ENCODE measurements around the gene PODXL2. TPM values are rescaled to one million over a fixed set of nuclear protein-coding genes. Genes with fewer than 3 reads are reported as not detected.
A peak's percentile ranks its signal among the peaks of the same experiment; 100 is the strongest.
"Not testable (repeated sequence)": the region's sequence is repeated elsewhere in the genome, so short reads cannot be mapped to it uniquely, and the experiment has no call there.

PODXL2 gene
- total and polyA plus RNA-seq, 3 experiments from 2014 or later, result 1.4 to 4.7 (median 1.7) TPM

GRCh38 chr3:127647845-127648204 lies 18.8 kb downstream of the PODXL2 start:
- no peaks in the 10 kb centered on the region for H3K9me3 Mint-ChIP-seq
- ChIA-PET CTCF (interaction anchor here (1.0 to 1.4 kb wide), 2 partner anchors 10 to 73 kb away, joined by 3 to 4 read pairs; no protein-coding TSS in a partner anchor), POLR2A (no interaction called here)

GRCh38 chr3:127650236-127650635 lies 21.3 kb downstream of the PODXL2 start:
- Histone ChIP-seq H3K27ac (ENCODE audit: low read depth, low read length) (no peak overlapping the region), H3K27me3 (ENCODE audit: insufficient read depth, low read length, poor library complexity, severe bottlenecking) (no peaks in the 10 kb centered on the region), H3K4me3 (ENCODE audit: low read length) (no peak overlapping the region), H3K36me3 (ENCODE audit: insufficient read depth, low read length) (no peaks in the 10 kb centered on the region), H3K4me1 (ENCODE audit: insufficient read depth, low read length) (no peaks in the 10 kb centered on the region), H3K9me3 (ENCODE audit: low read length) (no peaks in the 10 kb centered on the region)
- ChIA-PET CTCF (interaction anchor here (1.2 to 3.1 kb wide), 2 partner anchors 44 to 75 kb away, joined by 5 to 10 read pairs; no protein-coding TSS in a partner anchor), POLR2A (no interaction called here)
- Mint-ChIP-seq H3K4me1 (no peaks in the 10 kb centered on the region), H3K27ac (no peak overlapping the region), H3K9me3 (no peaks in the 10 kb centered on the region), H3K27me3 (no peaks in the 10 kb centered on the region), H3K36me3 (no peaks in the 10 kb centered on the region), H3K4me3 (no peak overlapping the region)
- no peak for DNase-seq

More at GRCh38 chr3:127647845-127648204, 18.8 kb downstream of the PODXL2 start:
- Histone ChIP-seq H3K4me1 (ENCODE audit: insufficient read depth, low read length) (no peaks in the 10 kb centered on the region), H3K27ac (ENCODE audit: low read depth, low read length) (no peak overlapping the region), H3K27me3 (ENCODE audit: insufficient read depth, low read length, poor library complexity, severe bottlenecking) (no peaks in the 10 kb centered on the region), H3K36me3 (ENCODE audit: insufficient read depth, low read length) (no peaks in the 10 kb centered on the region), H3K4me3 (ENCODE audit: low read length) (no peak overlapping the region), H3K9me3 (ENCODE audit: low read length) (no peaks in the 10 kb centered on the region)
- DNase-seq, result no peak
- Mint-ChIP-seq H3K27ac (no peak overlapping the region), H3K27me3 (no peaks in the 10 kb centered on the region), H3K4me3 (no peak overlapping the region), H3K36me3 (peaks cover 0 to 1% (median 0%) of the 10 kb centered on the region in 3 donors), H3K4me1 (no peaks in the 10 kb centered on the region)

- POLR2A ChIA-PET, result no interaction called here
- no peaks in the 10 kb centered on the region for H3K27me3 Mint-ChIP-seq
- Histone ChIP-seq H3K27me3 (ENCODE audit: insufficient read depth, low read length, poor library complexity, severe bottlenecking) (no peaks in the 10 kb centered on the region), H3K36me3 (ENCODE audit: insufficient read depth, low read length) (no peaks in the 10 kb centered on the region), H3K9me3 (ENCODE audit: low read length) (no peaks in the 10 kb centered on the region), H3K4me1 (ENCODE audit: insufficient read depth, low read length) (no peaks in the 10 kb centered on the region), H3K27ac (ENCODE audit: low read depth, low read length) (no peak overlapping the region), H3K4me3 (ENCODE audit: low read length) (no peak overlapping the region)
- CTCF ChIA-PET, result interaction anchor here (0.8 to 3.1 kb wide), 10 partner anchors 14 to 320 kb away, joined by 3 to 10 read pairs (median 4); no protein-coding TSS in a partner anchor
- no peaks in the 10 kb centered on the region for H3K9me3 Mint-ChIP-seq
- H3K27ac Mint-ChIP-seq, result no peak overlapping the region
- no peaks in the 10 kb centered on the region for H3K36me3 Mint-ChIP-seq
- H3K4me3 Mint-ChIP-seq, result no peak overlapping the region
- DNase-seq, result no peak
- H3K4me1 Mint-ChIP-seq, result no peaks in the 10 kb centered on the region
Observed at GRCh38 chr3:127651516-127652172, 22.7 kb downstream of the PODXL2 start.

- H3K9me3 Mint-ChIP-seq, result no peaks in the 10 kb centered on the region
- no peak overlapping the region for H3K4me3 Mint-ChIP-seq
- peak in 2 of 5 donors; percentile 23 to 37 for DNase-seq
- H3K27ac Mint-ChIP-seq, result peak overlapping the region in 1 of 8 donors; percentile 81
- Histone ChIP-seq H3K9me3 (ENCODE audit: low read length) (no peaks in the 10 kb centered on the region), H3K27me3 (ENCODE audit: insufficient read depth, low read length, poor library complexity, severe bottlenecking) (no peaks in the 10 kb centered on the region), H3K27ac (ENCODE audit: low read depth, low read length) (no peak overlapping the region), H3K4me1 (ENCODE audit: insufficient read depth, low read length) (no peaks in the 10 kb centered on the region), H3K36me3 (ENCODE audit: insufficient read depth, low read length) (no peaks in the 10 kb centered on the region), H3K4me3 (ENCODE audit: low read length) (no peak overlapping the region)
- CTCF ChIA-PET, result interaction anchor here (0.9 to 3.1 kb wide), 11 partner anchors 9 to 319 kb away, joined by 3 to 10 read pairs (median 3); no protein-coding TSS in a partner anchor
- no peaks in the 10 kb centered on the region for H3K27me3 Mint-ChIP-seq
- no peaks in the 10 kb centered on the region for H3K4me1 Mint-ChIP-seq
- POLR2A ChIA-PET, result no interaction called here
- no peaks in the 10 kb centered on the region for H3K36me3 Mint-ChIP-seq
Observed at GRCh38 chr3:127652246-127652995, 23.4 kb downstream of the PODXL2 start.

GRCh38 chr3:127654374-127654773 lies 25.4 kb downstream of the PODXL2 start:
- no peak overlapping the region for H3K27ac Mint-ChIP-seq
- no peaks in the 10 kb centered on the region for H3K27me3 Mint-ChIP-seq
- ChIA-PET POLR2A (no interaction called here), CTCF (no interaction called here)
- no peaks in the 10 kb centered on the region for H3K36me3 ChIP-seq (ENCODE audit: insufficient read depth, low read length)
- no peak for DNase-seq
- H3K27me3 ChIP-seq (ENCODE audit: insufficient read depth, low read length, poor library complexity, severe bottlenecking), result no peaks in the 10 kb centered on the region
- no peaks in the 10 kb centered on the region for H3K4me1 ChIP-seq (ENCODE audit: insufficient read depth, low read length)
- H3K27ac ChIP-seq (ENCODE audit: low read depth, low read length), result no peak overlapping the region
- no peaks in the 10 kb centered on the region for H3K36me3 Mint-ChIP-seq
- H3K9me3 Mint-ChIP-seq, result no peaks in the 10 kb centered on the region
- H3K4me3 ChIP-seq (ENCODE audit: low read length), result no peak overlapping the region
- H3K4me3 Mint-ChIP-seq, result no peak overlapping the region
- no peaks in the 10 kb centered on the region for H3K9me3 ChIP-seq (ENCODE audit: low read length)
- H3K4me1 Mint-ChIP-seq, result no peaks in the 10 kb centered on the region

GRCh38 chr3:127654993-127655392 lies 26.0 kb downstream of the PODXL2 start:
- H3K9me3 ChIP-seq (ENCODE audit: low read length); H3K36me3 ChIP-seq (ENCODE audit: insufficient read depth, low read length); H3K27ac ChIP-seq (ENCODE audit: low read depth, low read length); H3K4me1 Mint-ChIP-seq; POLR2A ChIA-PET; H3K9me3 Mint-ChIP-seq; H3K4me1 ChIP-seq (ENCODE audit: insufficient read depth, low read length); H3K27me3 Mint-ChIP-seq; H3K36me3 Mint-ChIP-seq; H3K27me3 ChIP-seq (ENCODE audit: insufficient read depth, low read length, poor library complexity, severe bottlenecking); H3K4me3 Mint-ChIP-seq; DNase-seq; H3K27ac Mint-ChIP-seq; H3K4me3 ChIP-seq (ENCODE audit: low read length): not testable (repeated sequence)
- CTCF ChIA-PET, result interaction anchor here (1.9 kb wide), 1 partner anchor 41 kb away, joined by 5 read pairs; no protein-coding TSS in a partner anchor

- POLR2A ChIA-PET, result no interaction called here
- CTCF ChIA-PET, result interaction anchor here (1.9 kb wide), 1 partner anchor 40 kb away, joined by 5 read pairs; no protein-coding TSS in a partner anchor
- H3K27ac Mint-ChIP-seq, result peak overlapping the region in 1 of 8 donors; percentile 2
- no peak overlapping the region for H3K4me3 Mint-ChIP-seq
- Histone ChIP-seq H3K36me3 (ENCODE audit: insufficient read depth, low read length) (no peaks in the 10 kb centered on the region), H3K4me1 (ENCODE audit: insufficient read depth, low read length) (no peaks in the 10 kb centered on the region), H3K4me3 (ENCODE audit: low read length) (no peak overlapping the region), H3K27me3 (ENCODE audit: insufficient read depth, low read length, poor library complexity, severe bottlenecking) (no peaks in the 10 kb centered on the region), H3K9me3 (ENCODE audit: low read length) (no peaks in the 10 kb centered on the region), H3K27ac (ENCODE audit: low read depth, low read length) (no peak overlapping the region)
- no peaks in the 10 kb centered on the region for H3K4me1 Mint-ChIP-seq
- no peaks in the 10 kb centered on the region for H3K27me3 Mint-ChIP-seq
- H3K36me3 Mint-ChIP-seq, result peaks cover 0 to 2% (median 0%) of the 10 kb centered on the region in 3 donors
- H3K9me3 Mint-ChIP-seq, result no peaks in the 10 kb centered on the region
- no peak for DNase-seq
Observed at GRCh38 chr3:127655641-127656040, 26.7 kb downstream of the PODXL2 start.

GRCh38 chr3:127656906-127657305 lies 27.9 kb downstream of the PODXL2 start:
- no peak overlapping the region for H3K4me3 Mint-ChIP-seq
- ChIA-PET POLR2A (no interaction called here), CTCF (no interaction called here)
- Histone ChIP-seq H3K27ac (ENCODE audit: low read depth, low read length) (no peak overlapping the region), H3K4me3 (ENCODE audit: low read length) (no peak overlapping the region), H3K36me3 (ENCODE audit: insufficient read depth, low read length) (no peaks in the 10 kb centered on the region), H3K9me3 (ENCODE audit: low read length) (no peaks in the 10 kb centered on the region), H3K27me3 (ENCODE audit: insufficient read depth, low read length, poor library complexity, severe bottlenecking) (no peaks in the 10 kb centered on the region), H3K4me1 (ENCODE audit: insufficient read depth, low read length) (no peaks in the 10 kb centered on the region)
- no peaks in the 10 kb centered on the region for H3K9me3 Mint-ChIP-seq
- no peaks in the 10 kb centered on the region for H3K27me3 Mint-ChIP-seq
- no peak overlapping the region for H3K27ac Mint-ChIP-seq
- no peak for DNase-seq
- no peaks in the 10 kb centered on the region for H3K4me1 Mint-ChIP-seq
- peaks cover 0 to 2% (median 0%) of the 10 kb centered on the region in 3 donors for H3K36me3 Mint-ChIP-seq
